H9 (cell line): ENCODE data around the gene MYLK3. TPM values are rescaled to one million over a fixed set of nuclear protein-coding genes. Genes with fewer than 3 reads are reported as not detected.

ENCODE experiments used
- DNase-seq: peaks from one replicate; pipeline ENCODE4 v3.0.0-alpha.2; 2017
- H2AFZ ChIP-seq: one replicate; pipeline ENCODE4 v1.6.1; 2013; ENCODE audit warnings: mild to moderate bottlenecking, low read length, control low read depth, moderate library complexity
- H2AK5ac ChIP-seq: 2 replicates; pipeline ENCODE4 v1.6.1; 2013; ENCODE audit warnings: low read length, control low read depth, mixed read lengths; ENCODE audit not compliant: insufficient read length
- H2BK120ac ChIP-seq: one replicate; pipeline ENCODE4 v1.6.1; 2013; ENCODE audit warnings: low read depth, mild to moderate bottlenecking, low read length, control low read depth, inconsistent platforms; ENCODE audit not compliant: poor library complexity, severe bottlenecking
- H2BK12ac ChIP-seq: 2 replicates; pipeline ENCODE4 v1.6.1; 2013; ENCODE audit warnings: low read length, control low read depth, mixed read lengths, low read depth; ENCODE audit not compliant: insufficient read length
- H2BK15ac ChIP-seq: 2 replicates; pipeline ENCODE4 v1.6.1; 2013; ENCODE audit warnings: low read depth, low read length, control low read depth
- H2BK20ac ChIP-seq: one replicate; pipeline ENCODE4 v1.6.1; 2013; ENCODE audit warnings: low read depth, mild to moderate bottlenecking, low read length, control low read depth, inconsistent platforms; ENCODE audit not compliant: poor library complexity, severe bottlenecking
- H2BK5ac ChIP-seq: 2 replicates; pipeline ENCODE4 v1.6.1; 2013; ENCODE audit warnings: low read length, control low read depth, mixed read lengths; ENCODE audit not compliant: insufficient read length
- H3K14ac ChIP-seq: 2 replicates; pipeline ENCODE4 v1.6.1; 2013; ENCODE audit warnings: low read length, control low read depth; ENCODE audit not compliant: insufficient read depth
- H3K18ac ChIP-seq: 2 replicates; pipeline ENCODE4 v1.6.1; 2013; ENCODE audit warnings: low read depth, mild to moderate bottlenecking, mixed read lengths, low read length, control low read depth; ENCODE audit not compliant: insufficient read length
- H3K23ac ChIP-seq: 2 replicates; pipeline ENCODE4 v1.6.1; 2013; ENCODE audit warnings: low read length, control low read depth, mixed read lengths, low read depth; ENCODE audit not compliant: insufficient read length
- H3K23me2 ChIP-seq: 2 replicates; pipeline ENCODE4 v1.6.1; 2013; ENCODE audit warnings: low read depth, mild to moderate bottlenecking, mixed read lengths, low read length, control low read depth; ENCODE audit not compliant: insufficient read length, poor library complexity, severe bottlenecking
- H3K27ac ChIP-seq: 2 replicates; pipeline ENCODE4 v1.5.1; 2013; ENCODE audit warnings: low read length, control low read depth, mixed read lengths, low read depth; ENCODE audit not compliant: insufficient read length
- H3K27me3 ChIP-seq: 2 replicates; pipeline ENCODE4 v1.6.1; 2013; ENCODE audit warnings: low read length, control low read depth, inconsistent platforms; ENCODE audit not compliant: insufficient read depth
- H3K4ac ChIP-seq: 2 replicates; pipeline ENCODE4 v1.6.1; 2013; ENCODE audit warnings: low read depth, mild to moderate bottlenecking, control low read depth, inconsistent platforms, low read length, moderate library complexity
- H3K4me1 ChIP-seq: 2 replicates; pipeline ENCODE4 v1.6.1; 2013; ENCODE audit warnings: low read length, control low read depth, inconsistent platforms; ENCODE audit not compliant: insufficient read depth
- H3K4me2 ChIP-seq: 2 replicates; pipeline ENCODE4 v1.6.1; 2013; ENCODE audit warnings: low read length, control low read depth, mixed read lengths; ENCODE audit not compliant: insufficient read length, insufficient read depth
- H3K56ac ChIP-seq: 2 replicates; pipeline ENCODE4 v1.6.1; 2013; ENCODE audit warnings: low read depth, mild to moderate bottlenecking, mixed read lengths, low read length, control low read depth; ENCODE audit not compliant: insufficient read length
- H3K79me1 ChIP-seq: 2 replicates; pipeline ENCODE4 v1.6.1; 2013; ENCODE audit warnings: low read depth, mild to moderate bottlenecking, moderate library complexity, low read length, control low read depth, inconsistent platforms; ENCODE audit not compliant: insufficient read depth, poor library complexity, severe bottlenecking
- H3K79me2 ChIP-seq: 2 replicates; pipeline ENCODE4 v1.6.1; 2013; ENCODE audit warnings: low read length, control low read depth, inconsistent platforms; ENCODE audit not compliant: insufficient read depth
- H3K9ac ChIP-seq: 2 replicates; pipeline ENCODE4 v1.6.1; 2013; ENCODE audit warnings: low read length, control low read depth, mixed read lengths; ENCODE audit not compliant: insufficient read length; ENCODE audit errors: extremely low read depth
- H3K9me3 ChIP-seq: one replicate; pipeline ENCODE4 v1.6.1; 2013; ENCODE audit warnings: low read depth, low read length, inconsistent platforms; ENCODE audit not compliant: control insufficient read depth
- H3T11ph ChIP-seq: one replicate; pipeline ENCODE4 v1.6.1; 2013; ENCODE audit warnings: mild to moderate bottlenecking, low read length, control low read depth, inconsistent platforms
- H4K20me1 ChIP-seq: one replicate; pipeline ENCODE4 v1.6.1; 2013; ENCODE audit not compliant: control insufficient read depth, insufficient read length, insufficient read depth
- H4K5ac ChIP-seq: 2 replicates; pipeline ENCODE4 v1.6.1; 2013; ENCODE audit warnings: low read depth, mild to moderate bottlenecking, mixed read lengths, low read length, control low read depth; ENCODE audit not compliant: insufficient read length
- H4K8ac ChIP-seq: replicated peaks from 2 replicates; pipeline ENCODE4 v1.6.1; 2013; ENCODE audit warnings: low read length, control low read depth, mixed read lengths, low read depth; ENCODE audit not compliant: insufficient read length
- H4K91ac ChIP-seq: 2 replicates; pipeline ENCODE4 v1.6.1; 2013; ENCODE audit warnings: low read depth, mild to moderate bottlenecking, moderate library complexity, mixed read lengths, low read length, control low read depth; ENCODE audit not compliant: insufficient read length
- H3K27ac Mint-ChIP-seq, 3 experiments: 2 replicates in 2 of 3; 3 replicates in 1 of 3; pipeline ENCODE4 v1.8.0; 2020 to 2021; ENCODE audit warnings: mixed read lengths in 3 of 3, mild to moderate bottlenecking in 1 of 3, moderate library complexity in 1 of 3
- H3K27me3 Mint-ChIP-seq: 2 replicates; pipeline ENCODE4 v1.8.0; 2021; ENCODE audit warnings: low read depth, mild to moderate bottlenecking, moderate library complexity, mixed read lengths
- H3K36me3 Mint-ChIP-seq, 3 experiments: 2 replicates in 2 of 3; 3 replicates in 1 of 3; pipeline ENCODE4 v1.8.0; 2020 to 2021; ENCODE audit warnings: low read depth in 3 of 3, mixed read lengths in 3 of 3; ENCODE audit not compliant: insufficient read depth in 1 of 3
- H3K4me1 Mint-ChIP-seq, 2 experiments: 2 replicates each; pipeline ENCODE4 v1.8.0; 2020; ENCODE audit warnings: mixed read lengths in 2 of 2
- H3K4me3 Mint-ChIP-seq, 2 experiments: 2 replicates in 1 of 2; 3 replicates in 1 of 2; pipeline ENCODE4 v1.8.0; 2020 to 2021; ENCODE audit warnings: mild to moderate bottlenecking in 2 of 2, mixed read lengths in 2 of 2, moderate library complexity in 1 of 2
- H3K9me3 Mint-ChIP-seq, 2 experiments: 2 replicates in 1 of 2; 3 replicates in 1 of 2; pipeline ENCODE4 v1.8.0; 2020; ENCODE audit warnings: mild to moderate bottlenecking in 2 of 2, mixed read lengths in 2 of 2, moderate library complexity in 1 of 2
- WGBS: extraction: QIAGEN DNeasy Blood & Tissue Kit; methylation state at CpG from one replicate; pipeline ENCODE4 v1.1.7; 2013; ENCODE audit warnings: missing lambda C conversion rate, low lambda C conversion rate, mixed read lengths; ENCODE audit not compliant: insufficient read length; ENCODE audit errors: extremely low coverage; 5-methylcytosine and 5-hydroxymethylcytosine counted together
- total RNA-seq: library from RNA; stranded (reverse); gene quantifications from 2 replicates; pipeline ENCODE4 v1.2.1, GENCODE V29; 2021
- TF ChIP-seq, protein P1 (sequence below): fragments of 200-600 bp; sonication (generic); conservative IDR thresholded peaks from 3 replicates; pipeline ENCODE4 v1.8.0; 2021; ENCODE audit warnings: antibody characterized with exemption, mild to moderate bottlenecking

Gene MYLK3
- total RNA-seq, 1 experiment from 2014 or later = 0.90 TPM

GRCh38 chr16:46689365-46690280 lies 58.5 kb downstream of the MYLK3 start, which contains the start of gene ORC6:
ORC6 (plus strand) TSS chr16:46689659; CDS start chr16:46689706, 47 bp downstream.
- peak within 1 kb of the TSS; percentile 96 for H3K14ac ChIP-seq
- H2BK120ac ChIP-seq = no peak within 1 kb of the TSS
- peaks cover 3% of the 10 kb centered on the region for H3K23me2 ChIP-seq
- peak within 1 kb of the TSS; percentile 95 for H3K9ac ChIP-seq
- no peaks in the 10 kb centered on the region for H3K9me3 ChIP-seq
- no peak within 1 kb of the TSS for H2BK12ac ChIP-seq
- H3K4me3 Mint-ChIP-seq = no peak within 1 kb of the TSS
- peaks cover 38% of the 10 kb centered on the region; the same call in 1 of the 2 replicates for H3K79me2 ChIP-seq
- H3K4me1 Mint-ChIP-seq = peaks cover 15 to 34% of the 10 kb centered on the region in 2 experiments
- H4K20me1 ChIP-seq = no peaks in the 10 kb centered on the region
- TF ChIP-seq, protein P1, sequence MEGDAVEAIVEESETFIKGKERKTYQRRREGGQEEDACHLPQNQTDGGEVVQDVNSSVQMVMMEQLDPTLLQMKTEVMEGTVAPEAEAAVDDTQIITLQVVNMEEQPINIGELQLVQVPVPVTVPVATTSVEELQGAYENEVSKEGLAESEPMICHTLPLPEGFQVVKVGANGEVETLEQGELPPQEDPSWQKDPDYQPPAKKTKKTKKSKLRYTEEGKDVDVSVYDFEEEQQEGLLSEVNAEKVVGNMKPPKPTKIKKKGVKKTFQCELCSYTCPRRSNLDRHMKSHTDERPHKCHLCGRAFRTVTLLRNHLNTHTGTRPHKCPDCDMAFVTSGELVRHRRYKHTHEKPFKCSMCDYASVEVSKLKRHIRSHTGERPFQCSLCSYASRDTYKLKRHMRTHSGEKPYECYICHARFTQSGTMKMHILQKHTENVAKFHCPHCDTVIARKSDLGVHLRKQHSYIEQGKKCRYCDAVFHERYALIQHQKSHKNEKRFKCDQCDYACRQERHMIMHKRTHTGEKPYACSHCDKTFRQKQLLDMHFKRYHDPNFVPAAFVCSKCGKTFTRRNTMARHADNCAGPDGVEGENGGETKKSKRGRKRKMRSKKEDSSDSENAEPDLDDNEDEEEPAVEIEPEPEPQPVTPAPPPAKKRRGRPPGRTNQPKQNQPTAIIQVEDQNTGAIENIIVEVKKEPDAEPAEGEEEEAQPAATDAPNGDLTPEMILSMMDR = peak; percentile 62
- H2BK15ac ChIP-seq = no peak within 1 kb of the TSS
- H3K23ac ChIP-seq = no peak within 1 kb of the TSS
- peak within 1 kb of the TSS in 1 of 3 experiments; percentile 82; a peak in 2 of 7 replicates for H3K27ac Mint-ChIP-seq
- H3K4me2 ChIP-seq = peak within 1 kb of the TSS; percentile 93
- no peaks in the 10 kb centered on the region for H3K27me3 Mint-ChIP-seq
- peak within 1 kb of the TSS; percentile 63 for H4K5ac ChIP-seq
- no peak within 1 kb of the TSS for H3T11ph ChIP-seq
- H4K91ac ChIP-seq = no peak within 1 kb of the TSS
- H3K79me1 ChIP-seq = no peaks in the 10 kb centered on the region
- no peaks in the 10 kb centered on the region for H3K9me3 Mint-ChIP-seq
- peak; percentile 96 for DNase-seq
- H3K27ac ChIP-seq = peak within 1 kb of the TSS; percentile 62
- peak within 1 kb of the TSS; percentile 66 for H2BK5ac ChIP-seq
- H4K8ac ChIP-seq = no peak within 1 kb of the TSS
- WGBS = no CpG with 5 or more reads among the region's 79 CpGs
- no peak within 1 kb of the TSS for H2BK20ac ChIP-seq
- no peaks in the 10 kb centered on the region for H3K27me3 ChIP-seq
- no peak within 1 kb of the TSS for H3K56ac ChIP-seq
- peak within 1 kb of the TSS; percentile 99 for H3K18ac ChIP-seq
- H2AK5ac ChIP-seq = no peak within 1 kb of the TSS
- H2AFZ ChIP-seq = no peak within 1 kb of the TSS
- no peaks in the 10 kb centered on the region; the same call in 1 of the 2 replicates for H3K4me1 ChIP-seq
- no peak within 1 kb of the TSS; the same call in 1 of the 2 replicates for H3K4ac ChIP-seq
- peaks cover 25 to 35% (median 31%) of the 10 kb centered on the region in 3 experiments for H3K36me3 Mint-ChIP-seq
